Measurements from ENCODE around the gene CCDC77.

CCDC77 gene

GRCh38 chr12:461425-461824, 60.0 kb downstream of the CCDC77 start:
- peaks cover 100% of the 10 kb centered on the region for H3K27me3 ChIP-seq

GRCh38 chr12:462936-463705, 61.7 kb downstream of the CCDC77 start:
- Histone ChIP-seq H3K27ac (no peak overlapping the region), H3K36me3 (no peaks in the 10 kb centered on the region), H3K27me3 (peaks cover 95% of the 10 kb centered on the region), H3K9me3 (no peaks in the 10 kb centered on the region), H3K4me1 (ENCODE audit: control insufficient read depth in 1 of 2, insufficient read depth in 1 of 2, low read depth in 1 of 2, low read length in 1 of 2) (peaks cover 4 to 16% of the 10 kb centered on the region in 2 experiments), H3K4me3 (ENCODE audit: low read depth in 1 of 2, low read length in 1 of 2) (no peak overlapping the region)
- no peak for TF ChIP-seq CTCF (IDR thresholded peaks at IDR 0.05)

More at GRCh38 chr12:461425-461824, 60.0 kb downstream of the CCDC77 start:
- no peaks in the 10 kb centered on the region for H3K9me3 ChIP-seq
- H3K27ac ChIP-seq: no peak overlapping the region
- peaks cover 4 to 16% of the 10 kb centered on the region in 2 experiments for H3K4me1 ChIP-seq (ENCODE audit: control insufficient read depth in 1 of 2, insufficient read depth in 1 of 2, low read depth in 1 of 2, low read length in 1 of 2)
- no peak overlapping the region for H3K4me3 ChIP-seq (ENCODE audit: low read depth in 1 of 2, low read length in 1 of 2)
- no peak for TF ChIP-seq CTCF (IDR thresholded peaks at IDR 0.05)
- no peaks in the 10 kb centered on the region for H3K36me3 ChIP-seq

- TF ChIP-seq CTCF (IDR thresholded peaks at IDR 0.05): no peak
- Histone ChIP-seq H3K27ac (no peak overlapping the region), H3K4me3 (ENCODE audit: low read depth in 1 of 2, low read length in 1 of 2) (no peak overlapping the region), H3K36me3 (no peaks in the 10 kb centered on the region), H3K27me3 (peaks cover 95% of the 10 kb centered on the region), H3K9me3 (no peaks in the 10 kb centered on the region), H3K4me1 (ENCODE audit: control insufficient read depth in 1 of 2, insufficient read depth in 1 of 2, low read depth in 1 of 2, low read length in 1 of 2) (peaks cover under 1 to 12% of the 10 kb centered on the region in 2 experiments)
Measured at GRCh38 chr12:464484-465267, 63.2 kb downstream of the CCDC77 start.

DNA sequence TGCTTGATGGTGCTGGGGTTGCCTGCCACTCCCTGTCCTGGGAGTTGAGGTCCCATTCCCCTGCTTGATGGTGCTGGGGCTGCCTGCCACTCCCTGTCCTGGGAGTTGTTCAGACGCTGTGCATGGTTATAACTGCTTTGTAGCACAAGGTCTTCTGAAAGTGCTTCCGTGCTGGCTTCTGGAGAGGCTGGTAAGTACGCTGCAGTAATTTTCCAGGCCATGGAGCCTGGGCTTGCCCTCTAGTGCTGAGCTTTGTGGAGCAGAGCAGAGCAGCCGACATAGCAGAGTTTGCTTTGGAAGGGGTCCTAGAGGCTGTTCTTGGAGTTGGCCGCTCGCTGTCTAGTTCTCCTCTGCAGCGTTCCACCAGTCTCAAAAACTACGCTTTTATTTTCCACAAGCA, 64.6 kb downstream of the CCDC77 start:
- Histone ChIP-seq H3K4me3 (ENCODE audit: low read depth in 1 of 2, low read length in 1 of 2) (no peak overlapping the region), H3K27ac (no peak overlapping the region), H3K36me3 (no peaks in the 10 kb centered on the region), H3K4me1 (ENCODE audit: control insufficient read depth in 1 of 2, insufficient read depth in 1 of 2, low read depth in 1 of 2, low read length in 1 of 2) (no peaks in the 10 kb centered on the region), H3K9me3 (no peaks in the 10 kb centered on the region), H3K27me3 (peaks cover 94% of the 10 kb centered on the region)
- no peak for TF ChIP-seq CTCF (IDR thresholded peaks at IDR 0.05)

DNA sequence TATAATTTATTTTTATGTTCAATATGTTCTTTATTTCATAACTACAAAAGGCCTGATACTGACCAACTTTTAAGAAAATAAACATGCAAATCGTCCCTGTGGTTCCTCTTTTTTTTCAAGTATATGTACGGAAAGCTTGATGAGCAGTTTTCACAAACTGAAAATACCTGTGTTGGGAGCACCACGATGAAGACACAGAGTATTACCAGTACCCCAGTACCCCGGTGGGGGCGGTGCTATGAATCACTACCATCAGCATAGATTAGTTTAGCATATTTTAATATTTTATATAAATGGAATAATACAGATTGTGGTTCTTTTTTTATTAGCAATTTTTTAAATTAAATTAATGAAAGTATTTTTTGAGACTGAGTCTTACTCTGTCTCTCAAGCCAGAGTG, 65.3 kb downstream of the CCDC77 start:
- Histone ChIP-seq H3K4me3 (ENCODE audit: low read depth in 1 of 2, low read length in 1 of 2) (no peak overlapping the region), H3K9me3 (no peaks in the 10 kb centered on the region), H3K4me1 (ENCODE audit: control insufficient read depth in 1 of 2, insufficient read depth in 1 of 2, low read depth in 1 of 2, low read length in 1 of 2) (no peaks in the 10 kb centered on the region), H3K27me3 (peaks cover 89% of the 10 kb centered on the region), H3K27ac (no peak overlapping the region), H3K36me3 (no peaks in the 10 kb centered on the region)
- TF ChIP-seq CTCF (IDR thresholded peaks at IDR 0.05): no peak
